ENCODE results near the gene VAMP2.

Gene VAMP2

DNA sequence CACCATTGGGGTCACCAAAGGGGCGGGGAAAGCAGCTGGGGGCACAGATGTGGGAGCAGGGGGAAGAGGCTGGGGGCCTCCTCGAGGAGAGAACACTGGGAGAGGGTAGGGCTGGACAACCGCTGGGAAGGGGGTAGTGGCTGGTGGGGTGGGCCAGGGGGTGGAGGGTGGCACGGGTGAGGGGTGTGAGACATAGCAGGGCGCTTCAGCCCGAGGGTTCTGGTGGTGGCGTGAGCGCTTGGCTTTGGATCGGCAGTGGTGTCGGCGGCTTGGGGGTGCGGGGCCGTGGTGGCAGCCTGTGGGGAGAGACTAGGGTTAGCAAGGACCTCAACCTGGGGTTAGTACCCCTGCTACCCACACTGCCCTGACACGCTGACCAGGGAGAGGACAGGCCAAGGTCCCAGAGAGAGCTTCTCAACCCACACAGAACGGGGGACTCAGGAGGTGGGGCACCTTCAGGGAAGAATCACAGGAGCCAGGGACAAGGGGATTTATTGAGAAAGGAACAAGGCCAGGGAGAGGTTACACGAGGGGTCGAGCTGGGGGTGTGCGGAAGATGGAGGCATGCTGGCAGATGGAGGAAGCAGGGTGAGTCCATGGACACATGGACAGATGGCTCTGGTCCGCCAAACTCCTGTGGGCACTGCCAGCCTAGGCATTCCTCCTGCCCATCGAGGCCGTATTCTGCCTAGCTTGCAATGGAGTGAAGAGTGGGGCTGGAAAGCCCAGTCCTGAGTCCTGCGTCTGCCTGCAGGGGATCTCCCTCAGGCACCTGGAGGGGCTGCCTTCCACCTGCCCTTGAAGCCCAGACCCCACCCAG, 19.0 kb downstream of the VAMP2 start:
- Mint-ChIP-seq H3K27me3 (no peaks in the 10 kb centered on the region), H3K4me3 (no peak overlapping the region), H3K4me1 (peaks cover 29% of the 10 kb centered on the region), H3K9me3 (no peaks in the 10 kb centered on the region), H3K27ac (peak overlapping the region; percentile 9 to 83)
- ATAC-seq (no peak), DNase-seq (no peak)

DNA sequence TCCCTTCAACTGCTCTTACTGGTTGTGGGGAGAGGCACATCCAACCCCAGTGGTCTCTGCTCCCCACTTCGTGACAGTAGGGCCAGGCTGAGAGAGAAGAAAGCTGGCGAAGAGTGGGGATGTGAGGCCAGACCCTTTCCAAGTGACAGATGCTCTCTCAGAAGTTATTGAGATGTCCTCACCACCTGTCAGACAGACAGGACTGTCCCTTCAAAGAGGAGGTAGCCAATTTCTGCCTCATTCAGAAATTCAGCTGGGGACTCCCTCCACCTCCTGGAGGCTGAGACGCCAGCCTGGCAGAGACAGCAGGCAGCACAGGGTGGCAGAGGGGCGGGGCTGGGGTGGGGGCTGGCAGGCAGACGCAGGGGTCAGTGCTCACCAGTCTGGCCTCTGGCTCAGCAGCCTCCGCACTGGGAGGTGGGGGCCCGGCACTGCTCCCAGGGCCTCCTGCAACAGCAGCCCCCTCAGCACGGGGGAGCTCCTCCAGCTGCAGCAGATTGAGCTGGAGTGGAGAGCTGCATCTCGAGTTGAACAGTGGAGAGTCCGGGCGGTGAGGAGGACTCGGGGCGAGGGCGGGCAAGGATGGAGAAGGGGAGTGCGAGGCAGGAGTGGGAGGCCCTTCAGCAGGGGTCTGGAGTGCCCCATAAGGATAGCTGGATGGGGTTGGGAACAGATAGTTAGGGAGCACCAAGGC, 19.7 kb downstream of the VAMP2 start:
- H3K27ac Mint-ChIP-seq = peak overlapping the region in 1 of 2 donors; percentile 9
- H3K4me3 Mint-ChIP-seq = no peak overlapping the region
- DNase-seq = no peak
- peaks cover 29% of the 10 kb centered on the region for H3K4me1 Mint-ChIP-seq
- H3K27me3 Mint-ChIP-seq = no peaks in the 10 kb centered on the region
- no peak for ATAC-seq
- no peaks in the 10 kb centered on the region for H3K9me3 Mint-ChIP-seq

DNA sequence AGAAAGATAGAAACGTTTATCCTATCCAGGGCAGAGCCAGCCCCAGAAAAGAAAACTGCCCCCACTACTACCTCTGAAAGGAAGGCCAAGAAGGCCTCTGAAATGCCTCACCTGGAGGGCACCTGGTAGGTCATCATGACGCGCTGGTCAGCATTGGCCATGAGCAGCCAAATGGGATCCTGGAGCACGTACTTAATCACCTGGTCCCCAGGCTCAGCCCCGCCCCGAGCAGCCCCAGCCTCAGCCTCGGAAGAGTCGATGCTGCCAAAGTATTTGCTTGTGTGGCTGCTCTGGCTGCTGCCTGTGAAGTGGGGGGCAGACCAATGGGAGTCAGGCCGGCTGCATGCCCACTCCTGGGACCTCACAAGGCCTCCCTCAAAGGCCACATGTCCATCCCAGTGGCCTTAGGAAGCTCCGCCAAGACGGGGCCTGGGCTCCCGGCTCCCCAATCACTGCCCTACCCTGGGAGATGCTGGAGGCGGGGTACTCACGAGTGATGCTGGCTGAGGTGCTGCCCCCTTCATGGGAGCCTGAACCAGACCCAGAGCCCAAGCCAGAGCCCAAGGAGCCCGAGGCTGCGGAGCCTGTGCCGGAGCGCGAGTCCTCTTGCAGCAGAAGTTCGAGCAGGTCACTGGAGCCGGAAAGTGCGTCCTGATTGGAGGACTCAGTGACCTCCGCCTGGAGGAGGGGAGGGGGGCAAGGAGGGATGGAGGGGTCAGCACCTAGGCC, 20.4 kb downstream of the VAMP2 start:
- DNase-seq (no peak), ATAC-seq (no peak)
- Mint-ChIP-seq H3K27me3 (no peaks in the 10 kb centered on the region), H3K27ac (no peak overlapping the region), H3K4me3 (no peak overlapping the region), H3K9me3 (no peaks in the 10 kb centered on the region), H3K4me1 (peaks cover 22% of the 10 kb centered on the region)

DNA sequence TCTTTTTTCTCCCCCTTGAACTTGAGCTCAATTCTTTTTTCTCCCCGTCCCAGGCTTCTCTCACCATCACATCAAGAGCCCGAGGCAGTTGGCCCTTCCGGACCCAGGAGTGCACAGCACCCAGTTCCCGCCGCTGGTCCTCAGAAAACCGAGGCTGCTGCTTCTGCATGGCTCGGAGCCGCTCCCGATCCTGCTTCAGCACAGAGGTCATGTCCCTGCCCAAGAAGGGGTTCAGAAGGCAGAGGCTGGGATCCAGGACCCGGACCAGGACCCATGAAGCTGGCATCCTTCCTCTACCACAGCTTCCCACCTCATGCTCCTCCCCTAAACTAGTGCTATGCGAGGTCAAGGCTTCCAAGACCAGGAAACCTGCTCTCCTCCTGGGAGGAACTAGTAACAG, 21.0 kb downstream of the VAMP2 start:
- ATAC-seq (no peak), DNase-seq (no peak)
- Mint-ChIP-seq H3K27me3 (no peaks in the 10 kb centered on the region), H3K4me1 (peaks cover 16% of the 10 kb centered on the region), H3K27ac (no peak overlapping the region), H3K4me3 (no peak overlapping the region), H3K9me3 (no peaks in the 10 kb centered on the region)

DNA sequence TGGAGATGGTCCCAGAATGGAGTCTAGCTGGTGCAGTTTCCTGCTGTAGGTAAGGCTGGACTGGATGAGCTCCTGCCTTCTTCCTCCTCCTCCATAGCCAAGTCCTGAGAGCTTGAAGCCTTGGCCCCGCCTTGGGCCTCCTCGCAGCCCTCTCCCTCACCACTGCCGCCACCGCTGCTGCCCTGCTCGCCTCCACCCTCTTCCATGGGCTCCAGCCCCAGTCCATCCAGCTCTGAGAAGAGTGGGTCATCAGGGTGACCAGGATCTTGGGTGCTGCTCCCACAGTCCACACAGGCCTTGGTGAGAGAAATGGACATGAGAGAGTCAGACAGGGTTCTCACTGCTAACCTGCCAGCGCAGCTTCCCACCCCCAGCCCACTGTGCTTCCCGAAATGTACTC, 21.7 kb downstream of the VAMP2 start:
- DNase-seq (no peak), ATAC-seq (no peak)
- peak overlapping the region in 1 of 2 donors; percentile 4 for H3K27ac Mint-ChIP-seq
- no peaks in the 10 kb centered on the region for H3K9me3 Mint-ChIP-seq
- H3K4me1 Mint-ChIP-seq = peaks cover 9% of the 10 kb centered on the region
- H3K4me3 Mint-ChIP-seq = no peak overlapping the region
- H3K27me3 Mint-ChIP-seq = no peaks in the 10 kb centered on the region

DNA sequence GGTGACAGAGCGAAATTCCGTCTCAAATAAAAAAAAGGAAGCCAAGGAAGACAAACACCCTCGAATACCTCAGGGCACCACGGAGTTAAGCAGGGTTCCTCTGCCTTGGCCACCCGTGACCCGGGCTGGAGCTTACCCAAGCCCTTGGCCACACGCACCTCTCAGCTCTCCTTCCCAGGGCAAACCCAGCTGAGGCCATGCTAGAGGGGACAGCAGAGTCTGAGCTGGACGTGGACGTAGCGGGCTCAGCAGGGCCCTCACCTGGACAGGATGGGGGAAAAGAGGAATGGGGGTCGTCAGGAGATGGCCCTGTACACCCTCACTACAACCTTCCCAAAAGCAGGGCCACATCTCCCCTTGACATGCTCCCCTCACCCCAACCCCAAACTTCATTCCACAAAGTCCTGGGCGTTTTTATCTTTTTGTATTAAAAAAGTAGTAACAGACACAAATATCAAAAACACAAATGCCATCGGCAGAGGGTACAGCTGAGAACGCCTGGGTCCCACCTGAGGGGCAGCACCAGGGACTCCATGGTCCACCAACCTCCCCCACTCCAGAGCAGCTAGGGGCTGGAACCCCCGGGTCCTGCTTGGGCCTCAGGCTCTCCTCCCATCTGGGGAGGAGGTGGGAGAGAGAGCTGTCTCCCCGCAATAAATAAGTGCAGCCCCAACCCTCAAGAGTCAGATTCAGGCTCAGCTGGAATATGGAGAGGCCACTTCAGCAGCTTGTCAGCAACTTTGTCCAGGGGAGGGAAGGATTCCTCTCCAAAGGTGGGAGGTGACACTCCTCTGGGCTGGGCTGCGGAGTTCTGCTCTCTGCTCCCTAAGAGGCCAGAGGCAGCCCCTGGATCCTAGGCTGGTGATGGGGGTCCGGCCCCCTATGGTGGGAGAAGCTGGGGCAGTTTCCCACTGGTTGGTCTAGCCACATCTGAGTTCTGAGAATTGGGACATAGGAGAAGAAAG, 22.4 kb downstream of the VAMP2 start:
- peak overlapping the region in 1 of 2 donors; percentile 27 for H3K4me3 Mint-ChIP-seq
- H3K9me3 Mint-ChIP-seq = no peaks in the 10 kb centered on the region
- H3K4me1 Mint-ChIP-seq = peaks cover 6% of the 10 kb centered on the region
- H3K27ac Mint-ChIP-seq = peak overlapping the region in 1 of 2 donors; percentile 35
- no peaks in the 10 kb centered on the region for H3K27me3 Mint-ChIP-seq
- DNase-seq (no peak), ATAC-seq (no peak)

DNA sequence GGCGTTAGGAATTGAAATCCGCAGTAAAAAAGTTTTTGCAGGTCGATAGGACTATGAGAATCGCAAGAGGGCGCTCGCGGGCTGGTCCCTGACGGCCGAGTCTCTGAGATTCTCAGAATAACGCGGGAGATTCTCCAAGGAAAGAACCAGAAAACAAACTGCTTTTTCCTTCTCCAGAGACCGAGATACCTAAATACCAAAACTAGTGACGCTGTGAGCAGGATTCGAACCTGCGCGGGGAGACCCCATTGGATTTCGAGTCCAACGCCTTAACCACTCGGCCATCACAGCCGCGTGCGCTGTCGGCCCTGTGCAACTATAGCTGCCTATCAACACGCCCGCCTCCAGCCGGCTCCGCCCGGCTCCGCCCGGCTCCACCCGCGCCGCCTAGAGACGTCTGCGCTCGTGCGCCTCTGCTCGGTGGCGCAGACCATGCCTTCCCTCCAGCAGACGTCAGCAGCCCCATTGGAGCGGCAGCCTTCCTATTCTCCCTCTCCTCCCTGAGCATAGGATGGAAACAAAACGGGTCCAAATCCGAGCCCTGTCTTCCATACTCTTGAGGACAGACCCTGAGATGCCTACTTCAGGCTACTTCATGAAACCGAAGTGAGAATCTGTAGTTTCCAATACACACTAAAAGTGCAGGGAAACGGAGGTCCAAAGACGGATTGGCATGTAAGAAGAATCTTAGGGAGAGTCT, 23.9 kb downstream of the VAMP2 start:
- Mint-ChIP-seq H3K27me3 (no peaks in the 10 kb centered on the region), H3K9me3 (no peaks in the 10 kb centered on the region), H3K4me1 (peaks cover 6% of the 10 kb centered on the region), H3K4me3 (no peak overlapping the region), H3K27ac (no peak overlapping the region)
- peak; percentile 94 for ATAC-seq
- peak; percentile 98 to 99 for DNase-seq

DNA sequence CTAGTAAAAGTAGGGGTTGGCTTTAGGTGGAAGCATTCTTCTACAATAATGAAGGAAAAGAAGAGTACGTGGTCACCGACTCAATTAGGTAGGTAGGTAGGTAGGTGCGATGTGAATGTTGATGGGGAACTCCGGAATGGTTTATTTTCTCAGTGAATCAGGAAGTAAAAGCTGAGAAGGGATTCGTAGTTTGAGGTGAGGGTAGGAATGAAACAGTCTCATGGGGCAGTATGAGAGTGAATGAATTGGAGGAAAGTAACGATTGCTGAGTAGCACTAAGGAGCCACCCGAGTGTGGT, 24.4 kb downstream of the VAMP2 start:
- H3K4me3 Mint-ChIP-seq = no peak overlapping the region
- peaks cover 6% of the 10 kb centered on the region for H3K4me1 Mint-ChIP-seq
- H3K27ac Mint-ChIP-seq = no peak overlapping the region
- ATAC-seq = peak; percentile 0
- no peak for DNase-seq
- no peaks in the 10 kb centered on the region for H3K27me3 Mint-ChIP-seq
- no peaks in the 10 kb centered on the region for H3K9me3 Mint-ChIP-seq

DNA sequence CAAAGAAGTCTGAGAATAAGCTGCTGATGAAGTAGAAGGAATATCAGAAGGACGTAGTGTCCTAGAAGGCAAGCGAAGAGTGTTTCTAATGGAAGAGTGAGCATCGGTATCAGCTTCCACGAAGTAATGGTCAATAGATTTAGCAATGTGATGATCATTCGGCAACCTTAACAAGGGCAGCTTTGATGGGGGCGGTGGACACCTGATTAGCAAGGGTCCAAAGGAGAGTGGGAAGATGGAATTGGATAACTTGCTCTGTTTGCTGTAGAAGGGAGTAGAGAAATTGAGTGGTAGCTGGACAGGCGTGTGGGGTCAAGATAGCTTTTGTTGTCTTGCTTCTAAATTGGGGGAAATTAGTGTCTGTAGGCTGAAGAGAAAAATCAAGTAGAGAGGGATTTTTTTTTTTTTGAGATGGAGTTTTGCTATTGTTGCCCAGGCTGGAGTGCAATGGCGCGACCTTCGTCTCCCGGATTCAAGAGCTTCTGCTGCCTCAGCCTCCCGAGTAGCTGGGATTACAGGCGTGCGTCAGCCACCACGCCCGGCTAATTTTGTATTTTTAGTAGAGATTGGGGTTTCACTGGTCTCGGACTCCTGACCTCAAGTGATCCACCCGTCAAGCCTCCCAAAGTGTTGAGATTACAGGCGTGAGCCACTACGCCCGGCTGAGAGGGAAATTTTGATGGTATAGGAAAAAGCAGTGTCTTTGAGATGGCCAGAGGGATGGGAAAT, 24.9 kb downstream of the VAMP2 start:
- H3K27me3 Mint-ChIP-seq = no peaks in the 10 kb centered on the region
- ATAC-seq (no peak), DNase-seq (no peak)
- no peak overlapping the region for H3K4me3 Mint-ChIP-seq
- no peak overlapping the region for H3K27ac Mint-ChIP-seq
- H3K9me3 Mint-ChIP-seq = no peaks in the 10 kb centered on the region
- H3K4me1 Mint-ChIP-seq = peaks cover 6% of the 10 kb centered on the region

DNA sequence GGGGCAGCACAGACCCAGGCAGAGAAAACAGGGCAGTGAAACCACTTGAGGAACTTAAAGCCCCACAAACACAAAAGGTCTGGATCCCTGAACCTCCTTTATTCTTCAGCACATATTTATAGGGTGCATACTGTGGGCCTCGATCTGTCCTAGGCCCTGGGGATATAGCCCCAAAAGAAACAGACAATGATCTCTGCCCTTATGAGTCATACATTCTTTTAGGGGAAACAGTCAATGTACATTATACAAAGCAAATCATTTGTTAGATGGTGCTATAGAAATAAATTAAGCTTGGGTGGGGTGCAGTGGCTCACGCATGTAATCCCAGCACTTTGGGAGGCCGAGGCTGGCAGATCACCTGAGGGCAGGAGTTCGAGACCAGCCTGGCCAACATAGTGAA, 28.8 kb downstream of the VAMP2 start:
- H3K4me3 Mint-ChIP-seq = no peak overlapping the region
- no peaks in the 10 kb centered on the region for H3K9me3 Mint-ChIP-seq
- ATAC-seq (no peak), DNase-seq (no peak)
- H3K27ac Mint-ChIP-seq = no peak overlapping the region
- no peaks in the 10 kb centered on the region for H3K27me3 Mint-ChIP-seq
- H3K4me1 Mint-ChIP-seq = no peaks in the 10 kb centered on the region

DNA sequence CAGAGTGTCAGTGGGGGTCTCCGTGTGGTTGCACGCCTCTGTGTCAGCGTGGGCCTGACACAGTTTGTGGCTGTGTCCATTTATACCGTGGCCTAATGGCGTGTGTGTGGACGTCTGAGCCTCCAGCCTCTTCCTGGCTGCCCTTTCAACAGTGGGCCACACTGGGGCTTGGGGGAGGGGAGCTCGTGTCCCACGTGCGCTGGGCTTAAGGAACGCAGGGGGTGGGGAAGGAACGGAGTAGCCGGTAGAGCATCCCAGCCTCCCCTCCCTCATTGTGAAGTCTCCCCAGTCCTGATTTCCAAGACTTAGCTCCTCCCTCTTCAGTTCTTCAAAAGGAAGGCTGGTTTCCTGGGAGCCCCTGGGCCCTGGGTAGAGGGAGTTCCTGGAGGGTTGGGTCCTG, 29.3 kb downstream of the VAMP2 start:
- no peaks in the 10 kb centered on the region for H3K4me1 Mint-ChIP-seq
- H3K27me3 Mint-ChIP-seq = no peaks in the 10 kb centered on the region
- DNase-seq = no peak
- no peak overlapping the region for H3K4me3 Mint-ChIP-seq
- ATAC-seq = no peak
- no peaks in the 10 kb centered on the region for H3K9me3 Mint-ChIP-seq
- H3K27ac Mint-ChIP-seq = no peak overlapping the region

DNA sequence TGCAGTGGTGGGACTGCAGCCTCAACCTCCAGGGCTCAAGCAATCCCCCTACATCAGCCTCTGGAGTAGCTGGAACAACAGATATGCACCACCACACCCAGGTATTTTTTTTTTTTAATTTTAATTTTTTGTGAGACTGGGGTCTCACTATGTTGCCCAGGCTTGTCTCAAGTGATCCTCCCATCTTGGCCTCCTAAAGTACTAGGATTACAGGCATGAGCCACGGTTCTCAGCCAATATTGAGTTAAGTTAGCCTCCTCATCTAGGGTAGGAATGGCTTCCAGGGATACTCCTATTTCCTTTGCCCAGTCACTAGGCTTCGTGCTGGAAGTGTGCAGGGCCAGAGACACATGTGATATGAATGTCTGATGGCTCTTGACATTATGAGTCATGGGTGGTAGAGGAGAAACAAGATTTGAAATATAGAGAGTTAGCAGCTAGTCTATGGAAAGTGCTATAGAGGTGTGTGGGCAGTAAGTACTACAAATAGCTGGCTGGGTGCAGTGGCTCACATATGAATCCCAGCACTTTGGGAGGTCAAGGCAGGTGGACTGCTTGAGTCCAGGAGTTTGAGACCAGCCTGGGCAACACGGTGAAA, 30.8 kb downstream of the VAMP2 start:
- ATAC-seq = no peak
- H3K27me3 Mint-ChIP-seq = peaks cover 6% of the 10 kb centered on the region
- H3K4me1 Mint-ChIP-seq = peaks cover 5% of the 10 kb centered on the region
- H3K9me3 Mint-ChIP-seq = no peaks in the 10 kb centered on the region
- H3K4me3 Mint-ChIP-seq = no peak overlapping the region
- no peak overlapping the region for H3K27ac Mint-ChIP-seq
- no peak for DNase-seq

DNA sequence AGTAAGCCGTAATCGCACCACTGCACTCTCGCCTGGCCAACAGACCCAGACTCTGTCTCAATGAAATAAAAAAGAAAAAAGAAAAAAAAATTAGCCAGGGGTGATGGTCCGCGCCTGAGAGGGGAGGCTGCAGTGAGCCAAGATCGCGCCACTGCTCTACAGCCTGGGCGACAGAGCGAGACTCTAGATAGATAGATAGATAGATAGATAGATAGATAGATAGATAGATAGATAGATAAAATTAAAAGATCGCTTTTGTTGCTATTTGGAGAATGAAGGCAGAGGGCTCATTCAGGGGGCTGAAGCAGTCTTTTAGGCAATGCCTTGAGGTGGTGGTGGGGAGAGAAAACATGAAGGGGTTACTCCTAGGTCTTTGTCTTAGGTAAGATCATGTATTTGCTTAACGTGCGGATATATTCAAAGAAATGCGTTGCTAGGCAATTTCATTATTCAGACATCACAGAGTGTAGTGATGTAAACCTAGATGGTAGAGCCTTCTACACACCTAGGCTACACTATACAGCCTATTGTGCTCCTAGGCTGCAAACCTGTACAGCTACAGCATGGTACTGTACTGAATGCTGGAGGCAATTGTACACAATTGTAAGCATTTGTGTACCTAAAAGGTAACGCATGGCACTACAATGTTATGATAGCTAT, 34.5 kb downstream of the VAMP2 start:
- Mint-ChIP-seq H3K4me3 (no peak overlapping the region), H3K27ac (no peak overlapping the region), H3K27me3 (peaks cover 27% of the 10 kb centered on the region), H3K4me1 (peaks cover 42% of the 10 kb centered on the region), H3K9me3 (no peaks in the 10 kb centered on the region)
- DNase-seq (no peak), ATAC-seq (no peak)

Data from stimulated activated naive CD8-positive, alpha-beta T cell treated with anti-CD3 and anti-CD28 coated beads, Interleukin-15, amount 100 ng/mL, for 72 hours (primary cell).